Esophagus muscularis mucosa (tissue), 3 donors: ENCODE data around the gene FXYD5.

Experiments used
- POLR2A ChIP-seq: fragments of 450-650 bp; IDR thresholded peaks from one replicate; pipeline ENCODE4 v1.6.1; 2017; ENCODE audit warnings: antibody characterized with exemption, moderate library complexity, mild to moderate bottlenecking, low read depth
- POLR2AphosphoS5 ChIP-seq, 2 donors: sonication (generic); formaldehyde crosslinking; IDR thresholded peaks; one replicate each; pipeline ENCODE4 v1.6.1; 2017; ENCODE audit warnings: antibody characterized with exemption in 2 of 2
- TF ChIP-seq, protein P1 (sequence below), 3 experiments: fragments of 200-600 bp in 2 of 3; fragments of 450-650 bp in 1 of 3; sonication (generic) in 2 of 3; IDR thresholded peaks; one replicate each; pipeline ENCODE4 v1.5.1; 2017 to 2019; ENCODE audit warnings: antibody characterized with exemption in 3 of 3, mild to moderate bottlenecking in 2 of 3, moderate library complexity in 1 of 3

DNA sequence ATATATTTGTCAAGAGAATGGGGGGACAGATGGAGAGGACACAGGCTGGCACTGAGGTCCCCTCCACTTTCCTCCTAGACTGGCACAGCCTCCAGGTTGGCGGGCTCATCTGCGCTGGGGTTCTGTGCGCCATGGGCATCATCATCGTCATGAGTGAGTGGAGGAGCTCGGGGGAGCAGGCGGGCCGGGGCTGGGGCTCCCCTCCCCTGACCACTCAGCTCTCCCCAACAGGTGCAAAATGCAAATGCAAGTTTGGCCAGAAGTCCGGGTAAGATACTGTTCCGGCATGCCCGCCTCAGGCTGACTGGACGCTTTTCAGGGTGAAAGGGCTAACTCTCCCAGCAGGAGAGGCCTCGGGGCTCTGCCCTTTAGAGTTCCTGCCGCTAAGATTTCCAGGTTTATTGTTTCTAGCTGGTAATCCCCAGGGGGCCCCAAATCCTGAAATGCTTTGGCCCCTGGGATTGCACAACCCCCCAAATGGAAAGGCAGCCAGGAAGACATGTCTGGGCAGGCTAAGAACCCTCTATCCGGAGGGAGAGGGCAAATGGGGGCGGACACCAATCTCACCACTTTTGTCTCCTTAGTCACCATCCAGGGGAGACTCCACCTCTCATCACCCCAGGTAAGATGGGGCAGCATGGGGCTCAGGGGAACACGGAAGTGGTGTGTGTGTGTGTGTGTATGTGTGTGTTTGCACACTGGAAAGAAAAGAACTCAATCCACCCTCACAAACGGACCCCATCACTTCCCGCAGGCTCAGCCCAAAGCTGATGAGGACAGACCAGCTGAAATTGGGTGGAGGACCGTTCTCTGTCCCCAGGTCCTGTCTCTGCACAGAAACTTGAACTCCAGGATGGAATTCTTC, 31.6 kb upstream of the FXYD5 start:
- no peak for TF ChIP-seq POLR2AphosphoS5 (IDR thresholded peaks at IDR 0.05)
- no peak for TF ChIP-seq POLR2A
- TF ChIP-seq, protein P1, sequence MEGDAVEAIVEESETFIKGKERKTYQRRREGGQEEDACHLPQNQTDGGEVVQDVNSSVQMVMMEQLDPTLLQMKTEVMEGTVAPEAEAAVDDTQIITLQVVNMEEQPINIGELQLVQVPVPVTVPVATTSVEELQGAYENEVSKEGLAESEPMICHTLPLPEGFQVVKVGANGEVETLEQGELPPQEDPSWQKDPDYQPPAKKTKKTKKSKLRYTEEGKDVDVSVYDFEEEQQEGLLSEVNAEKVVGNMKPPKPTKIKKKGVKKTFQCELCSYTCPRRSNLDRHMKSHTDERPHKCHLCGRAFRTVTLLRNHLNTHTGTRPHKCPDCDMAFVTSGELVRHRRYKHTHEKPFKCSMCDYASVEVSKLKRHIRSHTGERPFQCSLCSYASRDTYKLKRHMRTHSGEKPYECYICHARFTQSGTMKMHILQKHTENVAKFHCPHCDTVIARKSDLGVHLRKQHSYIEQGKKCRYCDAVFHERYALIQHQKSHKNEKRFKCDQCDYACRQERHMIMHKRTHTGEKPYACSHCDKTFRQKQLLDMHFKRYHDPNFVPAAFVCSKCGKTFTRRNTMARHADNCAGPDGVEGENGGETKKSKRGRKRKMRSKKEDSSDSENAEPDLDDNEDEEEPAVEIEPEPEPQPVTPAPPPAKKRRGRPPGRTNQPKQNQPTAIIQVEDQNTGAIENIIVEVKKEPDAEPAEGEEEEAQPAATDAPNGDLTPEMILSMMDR (IDR thresholded peaks at IDR 0.05), result no peak
